ENCODE data around the gene AACS. TPM values are rescaled to one million over a fixed set of nuclear protein-coding genes. Genes with fewer than 3 reads are reported as not detected.

Gene AACS
- total and polyA plus RNA-seq, 2 of the 13 experiments (the other 11 are each of a cell fraction or from before 2014, with no cell fraction given), result 23.3 to 28.8 TPM

- no peak for TF ChIP-seq ATF6 (CRISPR knock-in tag; conservative IDR thresholded peaks at IDR 0.05)
- no peak for TF ChIP-seq ZNF317 (CRISPR knock-in tag; IDR thresholded peaks at IDR 0.05)
- no peak for TF ChIP-seq MEIS1 (CRISPR knock-in tag; IDR thresholded peaks at IDR 0.05; ENCODE audit: borderline replicate concordance)
- no peak for TF ChIP-seq ZSCAN12 (CRISPR knock-in tag; IDR thresholded peaks at IDR 0.05)
- TF ChIP-seq GFI1 (CRISPR knock-in tag; IDR thresholded peaks at IDR 0.05; ENCODE audit: borderline replicate concordance), result no peak
- TF ChIP-seq ZNF546 (CRISPR knock-in tag; conservative IDR thresholded peaks at IDR 0.05), result no peak
- no peak for TF ChIP-seq E2F5 (CRISPR knock-in tag; conservative IDR thresholded peaks at IDR 0.05)
These were observed 16.2 kb upstream of the AACS start (continued) for GRCh38 chr12:125049093-125049458.

GRCh38 chr12:125050446-125050845 lies 14.8 kb upstream of the AACS start:
- Histone ChIP-seq H3K4me3 (replicated peaks in 1 of 3; ENCODE audit: insufficient read depth in 1 of 3, low read depth in 2 of 3, low read length in 3 of 3) (no peak overlapping the region), H3K9ac (ENCODE audit: insufficient read depth, low read depth, low read length) (no peak overlapping the region), H3K79me2 (ENCODE audit: insufficient read depth, low read length) (no peaks in the 10 kb centered on the region), H3K4me2 (ENCODE audit: low read depth, low read length) (no peak overlapping the region), H3K27me3 (ENCODE audit: control insufficient read depth in 1 of 2, insufficient read depth in 2 of 2, low read length in 2 of 2) (no peaks in the 10 kb centered on the region), H3K36me3 (replicated peaks in 1 of 2; ENCODE audit: control insufficient read depth in 1 of 2, insufficient read depth in 2 of 2, low read length in 2 of 2) (no peaks in the 10 kb centered on the region), H3K9me3 (ENCODE audit: low read length) (no peaks in the 10 kb centered on the region), H3K27ac (ENCODE audit: extremely low read length, insufficient read depth, low read length) (no peak overlapping the region), H3K4me1 (ENCODE audit: insufficient read depth, low read length) (peaks cover 2% of the 10 kb centered on the region; the same call in 1 of the 2 replicates), H4K20me1 (ENCODE audit: insufficient read depth, low read length) (no peaks in the 10 kb centered on the region), H2AFZ (ENCODE audit: low read length) (no peak overlapping the region)
- intact Hi-C loops (cut with micrococcal nuclease; ENCODE audit: unreplicated experiment) (no loop called here), in situ Hi-C loops (cut with HindIII; ENCODE audit: extremely low pct_ligation_motif_present, low pct_unique_long_range_greater_than_20kb) (no loop called here)
- ChIA-PET POLR2A (no interaction called here), CTCF (ENCODE audit: low intra/inter-chr PET ratio, low total read pairs) (no interaction called here)
- no TSS peak for BruUV-seq (replicated peaks)
- FAIRE-seq, result no peak
- WGBS (ENCODE audit: low lambda C conversion rate), result 52% methylated on average over 10 of the region's 10 CpGs
- no peak for DNase-seq (ENCODE audit: low spot score)
- ATAC-seq, result no peak
- no peak for TF ChIP-seq HMGXB3 (CRISPR knock-in tag; IDR thresholded peaks at IDR 0.05; ENCODE audit: borderline replicate concordance)
- no peak for TF ChIP-seq ERF (CRISPR knock-in tag; IDR thresholded peaks at IDR 0.05)
- TF ChIP-seq LRRFIP1 (CRISPR knock-in tag; conservative IDR thresholded peaks at IDR 0.05), result no peak
- no peak for TF ChIP-seq MXI1 (IDR thresholded peaks at IDR 0.05; ENCODE audit: borderline replicate concordance, low read depth, low read length)
- TF ChIP-seq MEIS1 (CRISPR knock-in tag; IDR thresholded peaks at IDR 0.05; ENCODE audit: borderline replicate concordance), result no peak
- no peak for TF ChIP-seq JUND (CRISPR knock-in tag; IDR thresholded peaks at IDR 0.05)
- no peak for TF ChIP-seq ZSCAN22 (CRISPR knock-in tag; IDR thresholded peaks at IDR 0.05)
